H1 (cell line): ENCODE measurements around the gene ARRDC2. TPM values are rescaled to one million over a fixed set of nuclear protein-coding genes. Genes with fewer than 3 reads are reported as not detected.

Source experiments
- ASH2L ChIP-seq: fragments of 200-600, 300-600 bp; sonication (generic); IDR thresholded peaks from one replicate; pipeline ENCODE4 v1.7.1; 2017; ENCODE audit warnings: low read length
- BACH1 ChIP-seq: IDR thresholded peaks from 2 replicates; pipeline ENCODE4 v1.6.1; 2012; ENCODE audit warnings: low read length, improper control_type of control experiment
- EP300 ChIP-seq, 2 experiments: IDR thresholded peaks; 1 replicate in 1 of 2; 2 replicates in 1 of 2; pipeline ENCODE4 v1.6.1; 2011 to 2012; ENCODE audit warnings: low read depth in 2 of 2, low read length in 2 of 2, mild to moderate bottlenecking in 2 of 2, borderline replicate concordance in 1 of 2, inconsistent platforms in 1 of 2, moderate library complexity in 1 of 2
- POLR2A ChIP-seq, 2 experiments: IDR thresholded peaks; 1 replicate in 1 of 2; 2 replicates in 1 of 2; pipeline ENCODE4 v1.6.1; 2011; ENCODE audit warnings: low read depth in 2 of 2, low read length in 2 of 2, mild to moderate bottlenecking in 2 of 2; ENCODE audit errors: control extremely low read depth in 1 of 2
- RAD21 ChIP-seq, 2 experiments: IDR thresholded peaks in 1 of 2; conservative IDR thresholded peaks in 1 of 2; 2 replicates each; pipeline ENCODE4 v1.6.1; 2011; ENCODE audit warnings: low read depth in 2 of 2, low read length in 2 of 2, improper control_type of control experiment in 1 of 2, inconsistent platforms in 1 of 2, mild to moderate bottlenecking in 1 of 2, moderate library complexity in 1 of 2
- SIX5 ChIP-seq: IDR thresholded peaks from 2 replicates; pipeline ENCODE4 v1.6.1; 2011; ENCODE audit warnings: mild to moderate bottlenecking, low read depth, low read length
- TAF1 ChIP-seq: IDR thresholded peaks from 2 replicates; pipeline ENCODE4 v1.6.1; 2011; ENCODE audit warnings: mild to moderate bottlenecking, low read depth, low read length
- TAF7 ChIP-seq: optimal IDR thresholded peaks from 2 replicates; pipeline ENCODE3; 2011; ENCODE audit warnings: low read depth, mild to moderate bottlenecking, inconsistent platforms, low read length, moderate library complexity, borderline replicate concordance
- YY1 ChIP-seq: IDR thresholded peaks from 2 replicates; pipeline ENCODE4 v1.6.1; 2011; ENCODE audit warnings: low read depth, mild to moderate bottlenecking, low read length
- polyA plus RNA-seq, 7 experiments: library from polyadenylated mRNA; depleted of rRNA in 3 of 7; stranded (reverse) in 5 of 7; unstranded in 2 of 7; fragments of >200 nt in 5 of 7; fragments of 200-250 nt in 2 of 7; gene quantifications; 1 replicate in 5 of 7; 2 replicates in 1 of 7; 4 replicates in 1 of 7; pipeline versions ENCODE4 v1.2.1 to v1.2.3, GENCODE V29; 2011 to 2013; ENCODE audit warnings: missing spikeins in 2 of 7, mixed read lengths in 2 of 7
- total RNA-seq: library from RNA; stranded (reverse); fragmentation: NEBNext Ultra II Directional; extraction: Animal tissue kit (Norgen Biotek cat#: 25700); gene quantifications from 2 replicates; pipeline ENCODE4 v1.2.1, GENCODE V29; 2021
- TF ChIP-seq, protein P1 (sequence below): fragments of 300-600 bp; sonication (generic); IDR thresholded peaks from 2 replicates; pipeline ENCODE4 v1.7.1; 2012; ENCODE audit warnings: low read length, moderate library complexity, mild to moderate bottlenecking, inconsistent platforms; ENCODE audit not compliant: insufficient replicate concordance

ARRDC2 gene
- total and polyA plus RNA-seq, 2 of the 8 experiments (the other 6 are each of a cell fraction or from before 2014, with no cell fraction given) = 5.4 to 6.9 TPM

DNA sequence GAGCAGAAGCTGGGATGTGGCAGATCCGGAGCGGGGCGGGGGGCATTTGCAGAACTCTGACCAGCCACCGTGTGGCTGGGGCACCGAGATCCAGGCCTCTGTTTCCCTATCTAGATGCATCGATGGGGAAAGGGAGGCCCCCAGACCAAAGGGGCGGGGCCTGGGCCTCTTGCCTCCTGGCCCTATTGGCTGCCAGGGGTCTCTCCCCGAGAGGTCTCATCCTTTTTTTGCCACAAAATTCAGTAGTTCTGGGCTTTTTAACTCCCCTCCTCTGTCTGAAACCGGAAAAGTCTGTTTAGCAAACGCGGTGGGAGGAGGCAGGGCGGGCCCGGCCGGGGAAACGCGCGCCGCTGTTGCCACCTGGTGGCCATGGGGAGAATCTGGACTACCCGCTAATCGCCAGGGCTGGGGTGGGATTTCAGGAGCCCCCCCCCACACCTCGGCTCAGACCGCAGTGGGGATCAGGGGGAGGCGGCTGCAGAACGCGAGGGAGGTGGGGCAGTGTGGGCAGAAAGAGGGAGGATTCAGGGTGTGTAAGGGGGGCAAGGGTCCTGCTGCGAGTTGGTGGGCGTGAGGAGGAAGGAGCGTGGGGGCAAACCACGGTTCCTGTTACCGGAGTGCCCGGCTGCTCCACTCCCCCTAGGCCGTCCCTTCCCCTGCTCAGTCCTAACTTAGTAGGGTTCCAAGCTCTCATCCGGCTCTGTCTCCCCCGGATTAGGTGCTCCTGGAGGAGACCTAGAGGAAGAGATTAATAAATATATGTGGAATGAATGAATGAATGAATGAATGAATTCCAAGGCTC is 50.4 kb downstream of the ARRDC2 start (continued):
- TF ChIP-seq, protein P1, sequence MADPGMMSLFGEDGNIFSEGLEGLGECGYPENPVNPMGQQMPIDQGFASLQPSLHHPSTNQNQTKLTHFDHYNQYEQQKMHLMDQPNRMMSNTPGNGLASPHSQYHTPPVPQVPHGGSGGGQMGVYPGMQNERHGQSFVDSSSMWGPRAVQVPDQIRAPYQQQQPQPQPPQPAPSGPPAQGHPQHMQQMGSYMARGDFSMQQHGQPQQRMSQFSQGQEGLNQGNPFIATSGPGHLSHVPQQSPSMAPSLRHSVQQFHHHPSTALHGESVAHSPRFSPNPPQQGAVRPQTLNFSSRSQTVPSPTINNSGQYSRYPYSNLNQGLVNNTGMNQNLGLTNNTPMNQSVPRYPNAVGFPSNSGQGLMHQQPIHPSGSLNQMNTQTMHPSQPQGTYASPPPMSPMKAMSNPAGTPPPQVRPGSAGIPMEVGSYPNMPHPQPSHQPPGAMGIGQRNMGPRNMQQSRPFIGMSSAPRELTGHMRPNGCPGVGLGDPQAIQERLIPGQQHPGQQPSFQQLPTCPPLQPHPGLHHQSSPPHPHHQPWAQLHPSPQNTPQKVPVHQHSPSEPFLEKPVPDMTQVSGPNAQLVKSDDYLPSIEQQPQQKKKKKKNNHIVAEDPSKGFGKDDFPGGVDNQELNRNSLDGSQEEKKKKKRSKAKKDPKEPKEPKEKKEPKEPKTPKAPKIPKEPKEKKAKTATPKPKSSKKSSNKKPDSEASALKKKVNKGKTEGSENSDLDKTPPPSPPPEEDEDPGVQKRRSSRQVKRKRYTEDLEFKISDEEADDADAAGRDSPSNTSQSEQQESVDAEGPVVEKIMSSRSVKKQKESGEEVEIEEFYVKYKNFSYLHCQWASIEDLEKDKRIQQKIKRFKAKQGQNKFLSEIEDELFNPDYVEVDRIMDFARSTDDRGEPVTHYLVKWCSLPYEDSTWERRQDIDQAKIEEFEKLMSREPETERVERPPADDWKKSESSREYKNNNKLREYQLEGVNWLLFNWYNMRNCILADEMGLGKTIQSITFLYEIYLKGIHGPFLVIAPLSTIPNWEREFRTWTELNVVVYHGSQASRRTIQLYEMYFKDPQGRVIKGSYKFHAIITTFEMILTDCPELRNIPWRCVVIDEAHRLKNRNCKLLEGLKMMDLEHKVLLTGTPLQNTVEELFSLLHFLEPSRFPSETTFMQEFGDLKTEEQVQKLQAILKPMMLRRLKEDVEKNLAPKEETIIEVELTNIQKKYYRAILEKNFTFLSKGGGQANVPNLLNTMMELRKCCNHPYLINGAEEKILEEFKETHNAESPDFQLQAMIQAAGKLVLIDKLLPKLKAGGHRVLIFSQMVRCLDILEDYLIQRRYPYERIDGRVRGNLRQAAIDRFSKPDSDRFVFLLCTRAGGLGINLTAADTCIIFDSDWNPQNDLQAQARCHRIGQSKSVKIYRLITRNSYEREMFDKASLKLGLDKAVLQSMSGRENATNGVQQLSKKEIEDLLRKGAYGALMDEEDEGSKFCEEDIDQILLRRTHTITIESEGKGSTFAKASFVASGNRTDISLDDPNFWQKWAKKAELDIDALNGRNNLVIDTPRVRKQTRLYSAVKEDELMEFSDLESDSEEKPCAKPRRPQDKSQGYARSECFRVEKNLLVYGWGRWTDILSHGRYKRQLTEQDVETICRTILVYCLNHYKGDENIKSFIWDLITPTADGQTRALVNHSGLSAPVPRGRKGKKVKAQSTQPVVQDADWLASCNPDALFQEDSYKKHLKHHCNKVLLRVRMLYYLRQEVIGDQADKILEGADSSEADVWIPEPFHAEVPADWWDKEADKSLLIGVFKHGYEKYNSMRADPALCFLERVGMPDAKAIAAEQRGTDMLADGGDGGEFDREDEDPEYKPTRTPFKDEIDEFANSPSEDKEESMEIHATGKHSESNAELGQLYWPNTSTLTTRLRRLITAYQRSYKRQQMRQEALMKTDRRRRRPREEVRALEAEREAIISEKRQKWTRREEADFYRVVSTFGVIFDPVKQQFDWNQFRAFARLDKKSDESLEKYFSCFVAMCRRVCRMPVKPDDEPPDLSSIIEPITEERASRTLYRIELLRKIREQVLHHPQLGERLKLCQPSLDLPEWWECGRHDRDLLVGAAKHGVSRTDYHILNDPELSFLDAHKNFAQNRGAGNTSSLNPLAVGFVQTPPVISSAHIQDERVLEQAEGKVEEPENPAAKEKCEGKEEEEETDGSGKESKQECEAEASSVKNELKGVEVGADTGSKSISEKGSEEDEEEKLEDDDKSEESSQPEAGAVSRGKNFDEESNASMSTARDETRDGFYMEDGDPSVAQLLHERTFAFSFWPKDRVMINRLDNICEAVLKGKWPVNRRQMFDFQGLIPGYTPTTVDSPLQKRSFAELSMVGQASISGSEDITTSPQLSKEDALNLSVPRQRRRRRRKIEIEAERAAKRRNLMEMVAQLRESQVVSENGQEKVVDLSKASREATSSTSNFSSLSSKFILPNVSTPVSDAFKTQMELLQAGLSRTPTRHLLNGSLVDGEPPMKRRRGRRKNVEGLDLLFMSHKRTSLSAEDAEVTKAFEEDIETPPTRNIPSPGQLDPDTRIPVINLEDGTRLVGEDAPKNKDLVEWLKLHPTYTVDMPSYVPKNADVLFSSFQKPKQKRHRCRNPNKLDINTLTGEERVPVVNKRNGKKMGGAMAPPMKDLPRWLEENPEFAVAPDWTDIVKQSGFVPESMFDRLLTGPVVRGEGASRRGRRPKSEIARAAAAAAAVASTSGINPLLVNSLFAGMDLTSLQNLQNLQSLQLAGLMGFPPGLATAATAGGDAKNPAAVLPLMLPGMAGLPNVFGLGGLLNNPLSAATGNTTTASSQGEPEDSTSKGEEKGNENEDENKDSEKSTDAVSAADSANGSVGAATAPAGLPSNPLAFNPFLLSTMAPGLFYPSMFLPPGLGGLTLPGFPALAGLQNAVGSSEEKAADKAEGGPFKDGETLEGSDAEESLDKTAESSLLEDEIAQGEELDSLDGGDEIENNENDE = no peak
- TF ChIP-seq TAF1 (0 out of 2 replicates have a peak, but pooled peaks have one; percentile 18), BACH1 (no peak), ASH2L (no peak), TAF7 (no peak), YY1 (0 out of 2 replicates have a peak, but pooled peaks have one; percentile 25), SIX5 (no peak), POLR2A (IDR thresholded peaks at IDR 0.05; ENCODE audit: control extremely low read depth in 1 of 2, low read depth in 2 of 2, low read length in 2 of 2) (peak in 1 of 2 experiments; percentile 45; a peak in 1 of 3 replicates), EP300 (IDR thresholded peaks at IDR 0.05; ENCODE audit: borderline replicate concordance in 1 of 2, low read depth in 2 of 2, low read length in 2 of 2) (no peak), RAD21 (IDR thresholded peaks at IDR 0.05 in 1 of 2, conservative IDR thresholded peaks at IDR 0.05 in 1 of 2; ENCODE audit: low read depth in 2 of 2, low read length in 2 of 2) (peak; percentile 89 to 90)
